ENCODE data around the gene GPR137B.

GPR137B gene

DNA sequence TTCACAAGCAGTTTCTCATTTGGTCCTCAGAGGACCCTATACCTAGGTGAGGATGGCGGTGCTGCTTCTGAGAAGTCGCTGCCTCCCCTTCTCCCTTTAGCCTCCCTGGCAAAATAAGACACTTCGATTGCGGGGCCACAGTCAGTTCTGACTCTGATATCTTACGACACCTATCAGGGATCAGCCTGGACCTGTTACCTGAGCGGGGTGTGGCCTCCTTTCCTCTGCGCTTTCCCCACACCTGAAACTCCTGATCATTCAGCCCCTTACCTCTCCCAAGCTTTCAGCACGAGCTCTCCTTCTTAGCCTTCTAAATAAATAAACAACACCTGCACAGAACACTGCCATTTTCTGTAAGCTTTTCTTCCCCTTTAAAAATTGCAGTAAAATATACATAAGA, 24.6 kb upstream of the GPR137B start:
- FAIRE-seq, result no peak

DNA sequence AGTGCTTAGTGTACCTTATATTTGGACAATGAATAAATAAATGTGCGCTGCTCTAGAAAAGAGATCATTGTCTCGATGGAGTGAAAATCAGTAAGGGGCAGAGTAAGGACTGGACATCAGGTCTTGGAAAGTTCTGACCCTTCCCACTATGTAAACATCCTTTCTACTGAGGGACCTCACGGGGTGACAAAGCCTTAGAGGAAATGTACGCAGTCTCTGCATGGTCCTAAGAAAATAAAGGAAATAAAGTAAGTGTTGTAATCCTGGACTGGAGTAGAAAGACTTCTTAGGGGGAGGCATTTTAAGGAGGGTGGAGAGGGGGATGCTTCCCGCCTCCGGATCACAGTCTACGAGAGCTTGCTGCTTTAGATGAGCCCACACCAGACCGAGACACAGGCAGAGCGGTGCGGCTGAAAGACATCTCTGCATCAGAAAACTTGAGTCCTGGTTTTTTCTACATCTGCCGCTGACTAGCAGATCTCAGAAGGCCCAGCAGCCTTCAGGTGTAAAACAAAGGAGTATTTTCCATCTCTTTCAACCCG, 22.3 kb upstream of the GPR137B start:
- no peak for FAIRE-seq

DNA sequence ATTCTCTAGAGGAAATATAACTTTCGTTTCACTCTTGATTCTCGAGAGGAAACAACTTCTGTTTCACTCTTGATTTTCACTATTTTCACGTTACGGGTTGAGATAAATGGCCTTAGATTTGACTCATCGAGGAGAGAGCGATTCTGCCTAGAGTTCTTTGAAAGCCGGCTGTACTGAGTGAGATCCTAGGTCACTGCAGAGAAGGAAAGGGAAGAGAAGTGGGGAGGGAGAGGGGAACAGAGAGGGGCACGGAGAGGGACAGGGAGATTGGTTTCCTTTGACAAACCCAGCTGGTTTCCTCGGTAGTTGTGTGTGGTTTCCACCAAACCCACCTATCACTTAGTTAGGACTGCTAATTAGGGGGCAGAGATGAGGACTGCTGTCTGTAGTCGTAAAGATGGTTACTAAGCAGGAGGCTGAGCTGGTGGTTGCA, 21.6 kb upstream of the GPR137B start:
- no peak for FAIRE-seq

DNA sequence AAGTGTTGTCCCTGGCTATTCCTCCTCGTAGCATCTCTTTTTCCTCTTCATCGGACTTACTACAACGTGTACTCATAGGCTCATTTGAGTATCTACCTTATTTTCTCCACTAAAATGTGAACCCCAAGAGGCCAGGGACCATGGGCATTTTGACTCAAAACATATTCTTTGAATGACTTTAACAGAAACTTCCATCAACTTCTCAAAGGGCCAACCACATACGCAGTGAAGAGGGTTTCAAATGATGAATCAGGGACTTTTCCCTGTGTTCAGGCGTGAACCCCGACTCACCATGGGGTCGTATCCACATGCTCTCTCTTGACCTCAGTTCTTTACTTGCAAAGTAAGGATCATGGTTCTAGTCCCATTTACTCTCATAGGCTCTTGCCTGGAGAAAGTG, 20.2 kb upstream of the GPR137B start:
- FAIRE-seq, result no peak

DNA sequence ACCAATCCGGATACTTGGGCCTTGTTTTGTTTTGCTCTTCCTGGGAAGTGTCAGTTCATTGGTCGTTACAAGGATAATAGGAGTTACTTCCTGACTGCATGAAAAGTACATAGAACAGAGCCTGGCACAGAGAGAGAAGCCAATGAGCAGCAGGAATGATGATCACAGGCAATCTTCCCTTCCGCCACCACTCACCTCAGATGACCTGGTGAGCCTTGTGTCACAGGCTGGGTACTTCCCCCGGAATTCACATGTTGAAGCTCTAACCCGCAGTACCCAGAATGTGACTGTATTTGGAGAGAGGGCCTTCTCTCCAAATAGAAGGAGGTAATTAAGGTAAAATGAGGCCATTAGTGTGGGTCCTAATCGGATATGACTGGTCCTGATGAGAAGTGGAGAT, 18.8 kb upstream of the GPR137B start:
- FAIRE-seq, result no peak

DNA sequence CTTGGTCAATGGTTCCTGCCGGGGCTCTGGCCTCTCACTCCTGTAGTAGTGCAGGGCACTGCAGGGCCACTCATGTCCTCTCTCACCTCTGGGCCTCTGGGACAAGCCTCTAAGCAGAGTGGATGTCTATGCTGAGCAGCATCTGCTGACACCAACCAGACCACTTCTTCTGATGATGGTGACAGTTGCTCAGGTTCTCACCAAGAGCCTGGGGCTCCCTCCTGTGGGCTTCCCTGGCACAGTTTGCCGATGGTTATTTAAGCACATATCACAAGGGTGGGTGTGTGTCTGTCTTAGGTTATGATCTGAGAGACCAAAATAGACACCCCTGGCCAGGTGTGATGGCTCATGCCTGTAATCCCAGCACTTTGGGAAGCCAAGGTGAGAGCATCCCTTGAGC, 17.4 kb upstream of the GPR137B start:
- FAIRE-seq, result no peak

DNA sequence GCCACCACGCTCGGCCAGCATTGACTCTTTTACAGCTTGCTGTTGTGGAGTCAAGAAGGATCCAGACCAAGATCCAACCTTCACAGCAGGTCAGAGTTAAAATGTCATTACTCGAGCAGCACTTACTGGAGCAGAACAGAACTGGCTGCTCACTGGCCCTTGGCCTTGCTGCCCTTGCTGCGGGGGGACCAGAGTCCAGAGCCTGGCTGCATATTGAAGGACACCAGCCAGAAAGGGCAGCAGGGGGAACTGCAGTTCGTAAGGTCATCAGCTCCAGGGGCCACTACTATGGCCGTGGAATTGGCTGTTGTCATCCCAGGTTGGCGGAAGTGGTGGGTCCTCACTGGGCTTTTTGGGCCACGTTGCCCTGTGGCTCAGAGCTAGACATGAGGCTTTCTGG, 15.3 kb upstream of the GPR137B start:
- no peak for FAIRE-seq

DNA sequence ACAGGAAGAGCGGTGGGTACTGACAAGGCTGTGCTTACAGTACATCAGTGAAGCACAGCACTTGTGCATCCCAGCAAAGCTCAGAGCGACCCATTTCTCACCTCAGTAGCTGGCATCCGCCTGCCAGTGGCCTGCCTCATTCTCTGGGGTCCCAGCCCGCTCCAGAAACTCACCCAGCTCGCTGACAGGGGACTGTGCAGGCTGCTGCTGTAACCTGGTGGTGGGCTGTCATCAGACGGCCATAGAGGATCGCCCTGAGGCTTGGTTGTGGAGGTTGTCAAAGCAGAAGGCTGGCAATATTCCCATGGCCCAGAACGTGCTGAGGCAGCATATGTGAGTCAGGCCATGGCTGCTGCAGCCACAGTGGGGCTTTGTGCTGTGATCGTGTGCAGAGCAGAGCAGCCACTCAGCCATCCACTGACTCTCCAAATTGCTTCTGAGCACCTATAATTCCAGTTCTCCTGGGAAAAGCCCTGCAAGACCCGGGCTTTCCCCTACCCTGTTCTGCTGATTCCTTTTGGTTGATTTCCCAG, 13.6 kb upstream of the GPR137B start:
- FAIRE-seq, result no peak

DNA sequence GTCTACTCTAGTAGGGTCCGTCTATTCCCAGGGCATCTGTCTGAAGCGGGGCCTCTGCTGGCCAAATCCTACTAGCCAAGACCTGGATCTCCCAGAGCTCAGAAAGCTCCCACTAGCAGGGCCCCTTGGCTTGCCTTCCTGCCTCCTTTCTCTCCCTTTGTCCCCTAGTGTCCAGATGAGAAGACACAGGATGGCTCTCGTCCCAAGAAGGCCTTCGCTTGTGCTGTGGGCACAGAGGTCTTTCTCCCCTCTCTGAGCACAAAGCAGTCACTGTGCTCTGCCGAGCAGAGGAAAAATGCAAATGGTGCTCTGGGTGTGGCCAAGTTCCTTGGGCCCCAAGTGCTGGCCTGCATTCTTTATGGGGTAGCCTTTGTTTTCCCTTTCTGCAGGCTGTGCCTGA, 13.0 kb upstream of the GPR137B start:
- FAIRE-seq, result no peak

DNA sequence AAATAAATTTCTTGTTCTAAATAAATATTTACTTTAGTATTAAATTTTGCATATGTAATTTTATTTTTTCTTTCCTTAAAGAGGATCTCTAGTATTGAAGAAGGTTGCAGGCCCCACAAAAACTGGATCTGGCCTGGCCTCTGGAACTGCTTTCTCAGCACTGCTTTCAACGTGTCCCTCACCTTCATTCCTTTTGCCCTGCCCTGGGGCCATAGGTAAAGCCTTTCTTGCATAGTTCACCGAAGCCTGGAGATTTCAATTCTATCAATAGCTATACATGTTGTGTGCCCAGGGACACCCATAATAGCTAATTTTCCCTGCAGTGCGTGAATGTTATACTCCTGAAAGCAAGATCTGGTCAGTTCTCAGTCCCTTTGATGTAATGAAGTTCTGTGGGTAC, 12.0 kb upstream of the GPR137B start:
- no peak for FAIRE-seq

DNA sequence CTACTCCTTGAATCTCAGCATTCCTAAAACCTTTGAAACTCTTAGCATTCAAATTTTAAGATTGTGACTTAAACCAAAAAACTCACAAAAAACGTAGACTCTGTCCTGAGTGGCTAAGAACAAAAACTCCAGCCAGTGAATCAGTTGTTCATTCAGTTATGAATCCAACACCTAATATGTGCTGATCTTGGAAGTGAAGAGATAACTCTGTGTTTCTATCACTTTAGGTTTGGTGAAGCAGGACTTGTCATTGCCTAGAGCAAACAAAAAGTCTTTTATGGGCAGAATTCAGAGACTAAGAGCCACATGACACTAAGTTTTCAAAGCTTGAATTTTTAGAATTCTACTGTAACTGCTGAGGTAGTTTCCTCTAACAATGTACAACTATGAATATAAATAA, 10.4 kb upstream of the GPR137B start:
- FAIRE-seq, result no peak

DNA sequence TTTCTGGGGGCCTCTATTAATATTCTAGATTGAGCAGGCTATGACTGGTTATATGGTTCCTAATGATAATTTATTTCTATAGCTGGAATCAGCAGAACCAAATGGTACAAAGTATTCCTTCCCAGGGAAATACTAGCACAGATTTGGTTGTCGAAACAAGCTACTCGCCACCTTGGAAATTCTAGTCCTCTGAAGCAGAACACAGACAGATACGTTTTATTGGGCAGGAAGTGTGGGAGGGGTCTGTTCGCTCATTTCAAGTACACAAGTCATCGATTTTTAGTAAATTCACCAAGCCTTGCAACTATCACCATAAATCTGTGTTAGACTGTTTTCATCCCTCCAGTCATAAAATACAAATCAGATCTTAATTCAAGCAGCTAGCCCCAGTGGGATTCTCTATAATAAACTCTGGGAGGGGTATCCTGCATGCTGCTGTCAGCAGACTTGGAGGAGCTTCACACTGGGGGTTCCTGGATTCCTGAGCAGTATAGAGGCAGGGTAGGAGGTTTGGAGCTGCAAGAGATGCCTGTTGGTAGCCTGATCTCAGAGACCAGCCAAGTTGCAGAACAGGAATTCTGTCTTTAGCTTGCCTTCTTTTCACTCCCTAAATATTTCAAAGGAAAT, 9.8 kb upstream of the GPR137B start:
- FAIRE-seq, result no peak

DNA sequence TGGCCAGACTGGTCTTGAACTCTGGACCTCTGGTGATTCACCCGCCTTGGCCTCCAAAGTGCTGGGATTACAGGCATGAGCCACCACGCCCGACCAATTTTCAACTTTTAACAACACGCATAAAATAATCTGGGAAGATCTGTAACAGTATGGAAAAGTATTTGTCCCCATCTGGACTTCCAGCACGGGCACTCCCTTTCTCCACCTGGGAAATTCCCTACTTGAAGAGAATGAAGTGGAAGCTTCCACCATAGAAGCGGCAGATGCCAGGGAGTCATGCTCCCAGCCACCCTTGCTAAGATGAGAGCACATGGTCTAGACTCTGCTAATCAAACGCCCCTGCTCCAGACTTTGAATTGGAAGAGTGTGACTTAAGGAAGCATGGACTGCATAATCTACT, 9.0 kb upstream of the GPR137B start:
- FAIRE-seq, result no peak

DNA sequence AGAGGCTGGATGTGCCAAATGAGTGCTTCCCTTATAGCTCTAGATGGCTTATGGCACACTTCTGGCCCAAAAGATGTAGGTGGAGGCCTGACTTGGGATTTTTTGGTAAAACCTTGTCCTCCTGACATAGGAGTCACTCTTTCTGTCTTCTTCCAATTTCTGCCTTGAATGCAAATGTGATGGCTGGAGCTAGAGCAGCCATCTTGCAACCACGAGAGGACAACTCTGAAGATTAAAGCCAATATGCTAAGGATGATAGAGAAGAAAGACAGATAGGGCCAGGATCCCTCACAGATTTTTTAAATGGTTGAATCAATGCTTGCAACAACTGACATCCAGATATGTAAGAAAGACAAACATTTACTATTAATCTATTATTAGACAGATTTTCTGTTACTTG, 8.5 kb upstream of the GPR137B start:
- FAIRE-seq, result no peak

DNA sequence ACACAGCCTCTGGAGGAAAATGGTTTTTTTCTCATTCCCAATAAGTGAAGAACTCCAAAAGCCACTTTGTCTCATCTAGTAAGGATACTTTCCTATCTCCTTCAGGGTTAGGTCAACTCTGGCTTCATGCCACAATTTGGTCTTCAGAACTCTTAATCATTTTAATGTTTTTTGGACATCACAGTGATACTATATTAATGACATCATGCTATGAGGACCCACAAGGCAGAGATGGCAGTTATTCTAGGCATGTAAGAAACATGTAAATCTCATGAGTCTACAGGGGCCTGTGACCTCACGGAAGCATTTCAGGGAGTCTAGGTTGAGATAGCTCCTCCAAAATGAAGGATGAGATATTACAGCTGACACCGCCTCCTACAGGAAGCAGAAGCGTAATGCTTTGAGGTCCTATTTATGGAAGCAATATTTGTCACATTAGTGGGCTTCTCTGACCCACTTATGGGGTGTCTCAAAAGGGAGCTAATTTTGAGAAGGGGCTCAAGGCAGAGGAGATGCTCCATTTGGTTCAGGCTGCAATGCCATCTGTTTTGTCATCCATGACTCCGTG, 5.0 kb upstream of the GPR137B start:
- FAIRE-seq, result no peak

DNA sequence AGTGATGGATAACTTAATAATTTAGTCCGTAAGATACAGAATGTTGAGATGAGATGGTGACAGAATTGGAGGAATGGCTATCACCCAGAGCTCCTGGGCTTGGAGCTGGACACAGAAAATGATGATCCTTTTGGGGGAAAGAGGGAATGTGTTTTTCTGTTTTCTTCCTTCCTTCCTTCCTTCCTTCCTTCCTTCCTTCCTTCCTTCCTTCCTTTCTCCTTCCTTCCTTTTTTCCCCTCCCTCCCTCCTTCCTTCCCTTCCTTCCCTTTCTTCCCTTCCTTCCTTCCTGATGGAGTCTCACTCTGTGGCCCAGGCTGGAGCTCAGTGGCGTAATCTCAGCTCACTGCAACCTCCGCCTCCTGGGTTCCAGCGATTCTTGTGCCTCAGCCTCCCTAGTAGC, 2.8 kb upstream of the GPR137B start:
- FAIRE-seq, result no peak

DNA sequence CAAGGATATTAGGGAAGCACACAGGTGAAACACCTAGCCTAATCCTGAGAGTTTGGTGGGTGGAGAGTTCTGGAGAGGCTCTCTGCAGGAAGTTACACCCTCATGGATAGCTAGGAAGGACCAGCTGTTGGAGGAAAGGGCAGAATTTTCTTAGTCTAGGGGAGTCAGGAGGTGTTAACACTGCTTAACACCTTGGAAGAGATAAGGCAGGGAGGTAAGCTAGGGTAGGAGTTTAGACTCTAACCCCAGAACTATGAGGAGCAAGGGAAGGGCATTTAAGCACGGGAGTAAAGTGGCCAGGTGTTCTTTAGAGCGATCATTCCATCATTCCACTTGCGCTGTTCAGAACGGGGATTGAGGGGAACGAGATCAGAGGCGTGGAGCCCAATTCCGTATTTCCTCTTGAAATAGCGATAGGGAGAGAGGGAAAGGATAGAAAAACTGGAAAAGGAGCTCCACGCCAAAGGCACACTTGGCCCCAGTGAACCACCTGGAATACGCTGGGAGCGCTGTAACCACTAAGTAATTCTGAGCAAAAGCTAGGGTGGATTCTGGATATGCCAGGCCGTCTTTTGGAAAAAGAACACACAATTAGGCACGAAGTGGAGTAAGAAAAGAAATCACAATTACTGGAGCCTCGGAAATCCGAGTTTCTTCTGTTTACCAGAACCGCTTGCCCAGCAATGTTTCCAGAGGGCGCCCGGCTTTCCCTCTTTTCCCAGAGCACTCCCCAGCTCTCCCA, 1.5 kb upstream of the GPR137B start:
- FAIRE-seq, result no peak

DNA sequence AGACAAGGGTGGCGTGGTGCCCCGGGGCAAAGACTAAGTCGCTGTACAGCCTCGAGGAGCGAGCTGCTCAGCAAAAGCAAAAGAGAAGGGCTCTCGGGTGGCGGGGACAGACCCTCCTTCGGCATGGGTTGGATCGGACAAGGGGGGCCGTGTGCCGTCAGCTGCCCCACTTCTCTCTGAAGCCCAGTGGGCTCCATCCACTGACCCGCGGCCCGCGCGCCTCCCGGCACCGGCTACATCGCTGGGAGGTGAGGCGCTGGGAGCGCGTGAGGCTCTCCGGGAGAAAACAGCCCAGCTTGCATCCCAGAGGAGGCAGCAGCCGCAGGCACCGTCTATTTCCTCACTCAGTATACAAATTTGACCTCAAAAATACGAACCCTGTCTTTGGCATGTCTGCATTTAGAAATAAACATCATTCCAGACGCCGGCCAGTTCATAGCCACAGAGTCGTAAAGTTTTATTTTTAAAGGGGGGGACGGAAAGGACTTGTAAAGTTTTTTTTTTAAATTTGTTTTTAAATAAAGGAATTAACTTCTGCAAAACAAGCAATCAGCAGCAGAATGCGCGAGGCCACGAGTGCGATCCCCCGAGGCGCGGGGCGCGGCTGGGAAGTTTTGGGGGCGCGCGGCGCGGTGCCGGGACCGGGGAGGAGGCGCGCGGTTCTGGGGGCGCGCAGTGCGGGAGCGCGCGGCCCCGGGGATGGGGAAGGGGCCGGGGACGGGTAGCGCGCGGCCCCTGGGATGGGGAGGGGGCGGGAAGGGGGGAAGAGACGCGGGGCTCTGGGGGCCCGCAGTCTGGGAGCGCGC, 689 bp upstream of the GPR137B start:
- FAIRE-seq, result no peak

DNA sequence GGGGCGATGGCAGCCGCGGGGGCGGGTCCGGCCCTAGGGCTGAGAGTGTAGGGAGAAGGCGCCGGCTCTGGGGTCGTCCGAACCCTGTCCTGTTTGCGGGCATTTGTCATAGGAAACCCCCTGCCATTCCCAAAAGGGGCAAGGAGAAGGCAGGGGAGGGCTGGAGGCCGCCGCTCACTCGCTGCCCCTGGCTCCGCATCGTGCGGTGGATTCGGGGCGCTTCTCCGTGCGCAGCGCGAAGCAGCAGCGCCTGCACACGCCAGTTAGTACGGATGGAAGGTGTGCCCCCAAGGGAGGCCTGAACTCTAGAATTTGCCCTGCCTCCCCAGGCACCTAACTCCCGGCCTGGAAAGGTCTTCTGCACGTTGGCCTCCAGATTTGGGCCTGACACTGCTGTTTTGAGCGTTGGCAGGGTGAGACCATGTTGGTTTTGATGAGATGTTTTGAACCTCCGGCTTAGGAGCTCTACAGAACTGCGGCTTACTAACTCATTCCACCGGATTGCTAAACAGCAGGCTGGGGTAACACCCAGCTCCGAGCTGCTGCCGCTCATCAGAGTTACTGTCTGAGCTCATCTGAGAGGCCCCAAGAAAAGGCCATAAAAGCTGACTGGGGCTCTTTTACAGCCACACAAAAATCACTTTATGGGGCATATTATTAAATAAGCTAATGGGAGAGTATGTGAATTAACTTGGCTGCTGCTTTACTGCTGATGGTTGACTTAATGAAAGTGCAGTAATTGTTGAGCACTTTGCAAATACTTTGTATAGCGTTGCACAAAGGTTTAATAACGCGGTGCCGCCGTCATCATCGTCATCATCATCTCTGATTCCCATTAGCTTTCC, 987 bp downstream of the GPR137B start:
- FAIRE-seq, result no peak

DNA sequence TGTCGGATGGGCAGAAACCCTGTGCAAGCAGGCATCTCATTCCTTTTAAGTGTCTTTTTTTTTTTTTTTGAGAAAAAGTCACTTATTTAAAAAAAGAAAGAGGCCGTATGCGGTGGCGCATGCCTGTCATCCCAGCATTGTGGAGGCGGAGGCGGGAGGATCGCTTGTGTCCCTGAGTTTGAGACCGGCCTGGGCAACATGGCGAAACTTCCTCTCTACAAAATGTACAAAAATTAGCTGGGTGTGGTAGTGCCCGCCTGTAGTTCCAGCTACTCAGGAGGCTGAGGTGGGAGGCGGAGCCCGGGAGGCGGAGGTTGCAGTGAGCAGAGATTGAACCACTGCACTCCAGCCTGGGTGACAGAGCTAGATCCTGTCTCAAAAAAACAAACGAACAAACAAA, 1.7 kb downstream of the GPR137B start:
- no peak for FAIRE-seq

DNA sequence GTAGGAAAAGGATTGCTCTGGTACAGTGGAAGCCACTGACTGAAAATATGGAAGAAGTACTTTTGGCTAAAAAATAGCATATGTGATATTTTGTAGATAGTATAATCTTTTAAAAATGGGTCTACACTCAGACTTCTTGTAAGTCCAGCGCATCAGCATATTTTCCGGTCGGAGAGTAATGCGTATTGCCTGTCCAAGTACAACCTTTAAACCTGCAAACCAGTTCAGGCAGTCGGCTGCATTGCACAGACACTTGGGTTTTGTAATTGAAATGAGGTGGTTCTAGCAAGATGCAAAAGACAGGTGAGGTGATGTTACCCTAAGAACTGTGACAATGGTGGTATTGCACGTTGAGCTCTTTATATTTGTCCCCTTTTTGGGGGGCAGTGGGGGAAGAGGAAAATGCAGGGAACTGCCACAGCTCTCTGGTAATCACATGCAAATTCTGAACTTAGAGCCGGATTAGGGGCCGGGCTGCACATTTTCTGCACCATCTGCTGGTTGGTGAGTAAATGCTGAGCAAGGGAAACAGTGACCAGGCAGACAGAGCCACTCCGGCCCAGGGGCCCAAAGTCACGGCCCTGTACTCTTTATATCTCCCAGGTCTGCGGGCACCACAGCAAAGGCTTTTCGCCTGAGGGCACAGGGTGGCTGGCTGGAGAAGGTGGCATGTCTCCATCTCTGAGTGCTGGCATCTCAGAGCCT, 2.3 kb downstream of the GPR137B start:
- FAIRE-seq, result no peak

DNA sequence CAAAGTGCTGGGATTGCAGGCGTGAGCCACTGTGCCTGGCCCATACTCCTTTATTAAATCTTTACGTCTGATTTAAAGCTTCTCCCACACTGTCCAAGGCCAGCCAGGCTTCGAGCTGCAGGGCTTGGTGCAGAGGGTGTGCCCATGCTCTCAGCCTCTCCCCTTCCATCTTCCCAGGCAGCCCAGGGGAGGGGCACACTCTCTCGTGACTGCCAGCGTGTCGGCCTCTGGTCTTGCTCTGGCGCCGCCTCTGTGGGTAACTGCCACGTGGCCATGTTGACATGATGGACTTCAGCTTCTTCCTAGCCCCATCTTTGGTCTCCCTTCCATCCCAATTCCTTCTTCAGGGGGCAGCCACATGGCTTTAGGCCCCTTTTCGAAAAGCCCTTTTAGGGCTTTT, 4.7 kb downstream of the GPR137B start:
- no peak for FAIRE-seq
